Activated CD4-positive, CD25-positive, alpha-beta regulatory T cell treated with anti-CD3 and anti-CD28 coated beads, Interleukin-2, amount 50 U/mL, for 24 hours (primary cell): ENCODE data around the gene F8.
"Not testable (repeated sequence)": the region's sequence is repeated elsewhere in the genome, so short reads cannot be mapped to it uniquely, and the experiment has no call there.

Source experiments
- ATAC-seq, 2 donors: fragments of 150-1000 bp; cut with Tn5 transposase; one replicate each; pipeline ENCODE4 v1.10.0; 2021; ENCODE audit warnings: mild to moderate bottlenecking in 1 of 2, moderate library complexity in 1 of 2

The F8 gene

DNA sequence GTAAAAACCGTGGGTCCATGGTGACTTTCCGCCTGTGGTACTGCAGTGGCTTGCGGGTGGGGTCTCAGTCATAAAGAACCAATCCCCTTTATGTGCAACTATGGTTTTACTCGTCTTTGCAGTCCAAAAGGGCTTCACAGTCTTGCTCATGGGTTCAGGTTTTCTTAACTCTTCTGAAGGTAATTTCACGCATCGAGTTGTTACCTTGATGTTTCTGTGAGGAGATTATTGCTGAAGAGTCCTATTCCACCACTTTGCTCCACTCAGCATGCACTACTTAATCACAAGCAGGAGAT lies 41.5 kb downstream of the F8 start:
- ATAC-seq, result peak in 1 of 2 donors; percentile 20

- peak; percentile 91 to 93 for ATAC-seq
Observed at GRCh38 chrX:154980330-154981115, 42.0 kb downstream of the F8 start.

DNA sequence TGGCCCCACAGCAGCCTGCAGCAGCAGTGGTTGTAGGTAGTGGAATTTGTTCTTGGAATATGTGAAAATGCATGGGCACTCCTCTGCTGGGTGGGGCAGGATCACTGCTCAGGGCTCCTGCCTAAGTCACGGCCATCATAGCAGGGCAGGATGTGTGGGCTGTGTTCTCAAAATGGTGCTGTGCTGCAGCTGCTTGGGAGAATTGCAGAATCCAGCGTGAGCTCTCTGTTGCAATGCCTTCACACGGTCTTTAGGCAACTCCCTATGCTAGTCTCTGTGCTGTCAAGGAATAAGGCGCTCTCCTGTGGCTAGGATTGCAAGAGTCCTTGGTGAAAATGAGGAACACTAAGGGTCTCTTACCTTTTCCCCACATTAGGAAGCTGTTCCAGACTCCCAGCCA lies 42.9 kb downstream of the F8 start:
- no peak for ATAC-seq

DNA sequence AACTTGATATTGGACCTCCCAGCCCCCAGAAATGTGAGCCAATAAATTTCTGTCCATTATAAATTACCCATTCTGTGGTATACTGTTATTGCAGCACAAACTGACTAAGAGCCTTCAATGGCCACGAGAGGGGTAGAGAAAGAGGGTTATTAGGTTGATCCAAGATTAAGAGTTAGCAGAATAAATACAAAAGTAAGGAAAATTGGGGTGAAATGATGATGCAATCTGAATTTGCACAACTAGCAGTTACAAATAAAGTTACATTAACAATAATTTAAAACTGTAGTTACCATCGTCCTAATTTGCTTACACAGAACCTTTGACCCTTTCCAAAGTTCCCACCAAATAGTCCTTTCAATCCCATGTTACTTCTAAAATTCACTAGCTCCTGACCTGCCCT lies 54.2 kb downstream of the F8 start:
- no peak for ATAC-seq

DNA sequence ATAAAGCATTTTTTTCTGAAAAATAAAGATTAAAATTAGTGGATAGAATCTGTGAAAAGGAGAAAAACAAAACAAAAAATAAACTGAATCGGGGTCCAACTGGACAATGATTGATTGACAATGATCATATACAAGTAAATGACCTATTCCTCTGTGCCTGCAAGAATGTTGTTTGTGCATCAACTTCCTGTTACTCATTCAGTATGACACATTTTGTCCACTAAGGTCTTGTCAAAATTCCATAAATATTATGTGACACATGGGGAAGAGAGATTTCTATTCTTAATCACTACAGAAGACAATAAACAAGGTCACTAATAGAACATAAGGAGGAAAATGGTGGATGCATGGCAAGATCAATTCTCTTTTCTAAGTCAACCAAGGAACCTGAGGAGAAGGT lies 54.9 kb downstream of the F8 start:
- ATAC-seq, result no peak

- ATAC-seq, result no peak
Observed at GRCh38 chrX:154961947-154962346, 60.6 kb downstream of the F8 start.

- ATAC-seq, result not testable (repeated sequence)
Observed at GRCh38 chrX:154955799-154956198, 66.7 kb downstream of the F8 start.

GRCh38 chrX:154939265-154939664 lies 83.3 kb downstream of the F8 start:
- ATAC-seq, result not testable (repeated sequence)

GRCh38 chrX:154924771-154925170 lies 97.8 kb downstream of the F8 start:
- ATAC-seq, result not testable (repeated sequence)

DNA sequence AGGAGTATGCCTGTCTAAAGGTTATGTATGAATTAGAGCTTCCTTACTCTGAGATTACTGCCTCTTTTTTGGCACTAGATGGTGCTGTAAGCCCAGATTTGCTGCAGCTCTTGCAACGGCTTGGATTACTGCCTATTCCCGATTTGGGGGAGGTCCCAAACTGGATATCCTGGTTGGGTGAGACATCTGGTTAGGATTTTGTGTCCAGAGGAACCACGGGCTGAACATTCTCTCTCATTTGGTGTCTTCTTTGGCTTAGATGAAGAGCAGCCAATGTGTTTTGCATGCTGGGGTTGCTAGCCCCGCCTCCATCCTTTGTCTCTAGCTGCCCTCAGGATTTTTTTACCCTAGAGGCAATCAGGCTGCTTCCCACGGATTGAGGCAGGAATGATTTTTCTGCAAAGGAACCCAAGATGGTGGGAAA lies 104.5 kb downstream of the F8 start:
- peak in 1 of 2 donors; percentile 48 for ATAC-seq

- ATAC-seq, result no peak
Observed at GRCh38 chrX:154914052-154914451, 108.5 kb downstream of the F8 start.

GRCh38 chrX:154910528-154910927 lies 112.0 kb downstream of the F8 start:
- ATAC-seq, result not testable (repeated sequence)

- not testable (repeated sequence) for ATAC-seq
Observed at GRCh38 chrX:154910048-154910447, 112.5 kb downstream of the F8 start.

GRCh38 chrX:154908821-154909220 lies 113.7 kb downstream of the F8 start:
- no peak for ATAC-seq

GRCh38 chrX:154902408-154902807 lies 120.1 kb downstream of the F8 start:
- no peak for ATAC-seq

GRCh38 chrX:154900323-154900722 lies 122.2 kb downstream of the F8 start:
- no peak for ATAC-seq

DNA sequence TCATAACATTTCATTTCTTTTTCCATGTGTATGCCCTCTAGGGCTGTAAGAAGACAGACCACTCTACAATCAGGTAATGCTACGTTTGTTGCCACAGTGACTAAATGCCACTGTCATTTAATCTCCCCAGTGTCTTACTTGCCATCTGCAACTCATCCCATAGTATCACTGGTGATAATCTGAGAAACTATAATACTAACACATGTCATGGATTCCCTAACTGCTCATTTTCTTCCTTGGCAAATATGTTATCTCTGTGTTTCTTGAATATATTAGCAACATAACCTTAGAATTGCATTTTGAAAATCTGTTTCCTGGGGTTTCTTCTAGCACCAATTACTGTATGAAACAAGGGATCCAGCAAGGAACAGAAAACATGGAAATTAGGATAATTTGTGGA lies 130.2 kb downstream of the F8 start:
- ATAC-seq, result no peak

- ATAC-seq, result no peak
Observed at GRCh38 chrX:154890990-154891639, 131.4 kb downstream of the F8 start.

DNA sequence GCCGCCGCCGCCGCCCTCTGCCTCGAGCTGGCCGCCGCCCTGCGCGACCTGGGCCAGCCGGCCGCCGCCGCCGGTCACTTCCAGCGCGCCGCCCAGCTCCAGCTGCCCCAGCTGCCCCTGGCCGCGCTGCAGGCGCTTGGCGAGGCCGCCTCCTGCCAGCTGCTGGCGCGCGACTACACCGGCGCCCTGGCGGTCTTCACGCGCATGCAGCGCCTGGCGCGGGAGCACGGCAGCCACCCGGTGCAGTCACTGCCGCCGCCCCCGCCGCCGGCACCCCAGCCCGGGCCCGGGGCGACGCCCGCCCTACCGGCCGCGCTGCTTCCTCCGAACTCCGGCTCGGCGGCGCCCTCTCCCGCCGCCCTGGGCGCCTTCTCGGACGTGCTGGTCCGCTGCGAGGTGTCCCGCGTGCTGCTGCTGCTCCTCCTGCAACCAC lies 135.7 kb downstream of the F8 start:
- ATAC-seq, result peak; percentile 46 to 49

- ATAC-seq, result peak; percentile 81 to 82
Observed at GRCh38 chrX:154886069-154886788, 136.3 kb downstream of the F8 start, which contains the start of gene F8A1. Gene F8A1, plus strand, starts transcription at chrX:154886355. Its CDS starts 20 bp downstream, at chrX:154886375.

DNA sequence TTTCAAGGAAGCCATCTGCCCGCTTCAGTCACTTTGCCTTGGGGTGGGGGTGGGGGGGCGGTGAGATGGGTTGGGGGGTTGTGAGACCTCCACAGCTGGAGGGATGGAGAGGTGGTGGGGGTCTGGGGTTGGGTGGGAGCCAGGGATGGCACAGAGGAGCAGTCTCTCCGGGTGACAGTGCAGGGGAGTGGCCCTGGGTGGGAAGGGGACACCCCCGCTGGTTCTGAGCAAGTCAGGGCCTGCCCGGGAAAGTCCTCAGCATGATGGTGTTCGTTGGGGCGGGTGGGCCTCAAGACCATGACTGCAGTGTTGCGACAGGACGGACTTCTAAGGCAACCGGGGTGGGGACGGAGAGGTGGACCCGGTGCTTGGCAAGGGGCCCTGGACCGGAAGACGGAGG lies 137.0 kb downstream of the F8 start:
- ATAC-seq, result peak in 1 of 2 donors; percentile 24

DNA sequence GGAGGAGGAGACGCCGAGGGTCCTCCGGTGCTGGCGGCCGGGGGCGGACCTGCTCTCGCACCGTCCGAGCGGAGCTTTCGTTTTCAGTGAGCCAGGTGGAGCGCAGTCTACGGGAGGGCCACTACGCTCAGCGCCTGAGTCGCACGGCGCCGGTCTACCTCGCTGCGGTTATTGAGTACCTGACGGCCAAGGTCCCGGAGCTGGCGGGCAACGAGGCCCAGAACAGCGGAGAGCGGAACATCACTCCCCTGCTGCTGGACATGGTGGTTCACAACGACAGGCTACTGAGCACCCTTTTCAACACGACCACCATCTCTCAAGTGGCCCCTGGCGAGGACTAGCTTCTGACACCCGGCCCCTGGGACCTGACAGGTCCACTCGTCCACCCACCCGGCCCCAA lies 137.5 kb downstream of the F8 start:
- not testable (repeated sequence) for ATAC-seq

DNA sequence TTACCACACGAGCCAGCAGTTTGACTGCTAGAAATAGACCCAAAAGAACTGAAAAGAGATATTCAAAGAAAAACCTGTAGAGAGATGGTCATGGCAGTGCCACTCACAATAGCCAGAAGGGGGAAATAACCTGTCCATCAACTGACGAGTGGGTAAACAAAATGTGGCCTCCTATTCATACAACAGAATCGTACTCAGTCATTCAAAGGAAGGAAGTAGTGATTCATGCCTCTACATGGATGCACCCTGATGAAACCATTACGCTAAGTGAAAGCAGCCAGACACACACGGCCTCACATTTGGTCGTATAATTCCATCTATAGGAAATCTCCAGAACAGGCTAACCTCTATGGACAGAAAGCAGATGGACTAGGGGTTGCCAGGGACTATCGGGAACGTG lies 138.5 kb downstream of the F8 start:
- peak; percentile 30 to 50 for ATAC-seq

DNA sequence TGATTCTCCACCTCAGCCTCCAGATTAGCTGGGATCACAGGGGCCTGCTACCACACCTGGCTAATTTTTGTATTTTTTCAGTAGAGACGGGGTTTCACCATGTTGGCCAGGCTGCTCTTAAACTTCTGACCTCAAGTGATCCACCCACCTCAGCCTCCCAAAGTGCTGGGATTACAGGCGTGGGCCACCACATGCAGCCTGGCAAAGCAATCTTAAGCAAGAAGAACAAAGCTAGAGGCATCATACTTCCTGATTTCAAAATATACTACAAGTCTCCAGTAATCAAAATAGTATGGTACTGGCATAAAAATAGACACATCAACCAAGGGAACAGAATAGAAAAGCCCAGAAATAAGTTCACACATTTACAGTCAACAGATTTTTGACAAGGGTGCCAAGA lies 149.2 kb downstream of the F8 start:
- no peak for ATAC-seq
